Measurements from ENCODE around the gene C16orf87. TPM values are rescaled to one million over a fixed set of nuclear protein-coding genes. Genes with fewer than 3 reads are reported as not detected.

C16orf87 gene
- total RNA-seq, 1 experiment from 2014 or later, result 22.5 TPM

DNA sequence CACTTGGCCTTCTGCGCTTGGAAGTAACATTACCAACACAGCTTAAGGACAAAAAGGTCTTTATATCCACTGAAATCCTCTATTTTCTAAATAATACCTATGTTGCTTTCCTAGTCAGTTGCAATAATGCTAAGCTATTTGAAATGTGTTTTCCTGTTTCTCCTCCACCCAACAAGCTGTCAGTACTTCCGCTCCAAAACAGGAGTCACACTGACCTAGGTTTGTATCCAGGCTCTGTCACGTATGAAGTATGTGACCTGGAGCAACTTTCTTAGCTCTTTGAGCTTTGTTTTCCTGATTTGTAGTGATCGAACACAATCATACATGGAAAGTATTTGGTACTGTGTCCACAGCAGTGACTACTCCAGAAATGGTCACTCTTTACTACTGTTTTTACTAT is 58.5 kb downstream of the C16orf87 start:
- 0 out of 2 replicates have a peak, but pooled peaks cover 3% of the 10 kb centered on the region for H3K4me1 Mint-ChIP-seq
- no peaks in the 10 kb centered on the region; the same call in 1 of the 2 replicates for H3K27me3 Mint-ChIP-seq (ENCODE audit: low read depth)
- ChIA-PET POLR2A (no interaction called here), CTCF (no interaction called here)
- H3K36me3 Mint-ChIP-seq, result no peaks in the 10 kb centered on the region
- ATAC-seq (no peak), DNase-seq (ENCODE audit: low spot score) (no peak)
- no peak overlapping the region for H3K4me3 Mint-ChIP-seq
- H3K27ac Mint-ChIP-seq, result no peak overlapping the region
- H3K9me3 Mint-ChIP-seq, result no peaks in the 10 kb centered on the region
- TF ChIP-seq GABPB1 (CRISPR knock-in tag; IDR thresholded peaks at IDR 0.05), result no peak
- TF ChIP-seq, protein P1, sequence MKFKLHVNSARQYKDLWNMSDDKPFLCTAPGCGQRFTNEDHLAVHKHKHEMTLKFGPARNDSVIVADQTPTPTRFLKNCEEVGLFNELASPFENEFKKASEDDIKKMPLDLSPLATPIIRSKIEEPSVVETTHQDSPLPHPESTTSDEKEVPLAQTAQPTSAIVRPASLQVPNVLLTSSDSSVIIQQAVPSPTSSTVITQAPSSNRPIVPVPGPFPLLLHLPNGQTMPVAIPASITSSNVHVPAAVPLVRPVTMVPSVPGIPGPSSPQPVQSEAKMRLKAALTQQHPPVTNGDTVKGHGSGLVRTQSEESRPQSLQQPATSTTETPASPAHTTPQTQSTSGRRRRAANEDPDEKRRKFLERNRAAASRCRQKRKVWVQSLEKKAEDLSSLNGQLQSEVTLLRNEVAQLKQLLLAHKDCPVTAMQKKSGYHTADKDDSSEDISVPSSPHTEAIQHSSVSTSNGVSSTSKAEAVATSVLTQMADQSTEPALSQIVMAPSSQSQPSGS (CRISPR knock-in tag; IDR thresholded peaks at IDR 0.05; ENCODE audit: borderline replicate concordance, low read depth), result no peak
- TF ChIP-seq ZNF232 (CRISPR knock-in tag; IDR thresholded peaks at IDR 0.05), result no peak
- TF ChIP-seq KAT7 (CRISPR knock-in tag; IDR thresholded peaks at IDR 0.05; ENCODE audit: borderline replicate concordance), result no peak
- TF ChIP-seq NFE2L1 (CRISPR knock-in tag; IDR thresholded peaks at IDR 0.05), result no peak
- no peak for TF ChIP-seq PRDM15 (CRISPR knock-in tag; IDR thresholded peaks at IDR 0.05)
- no peak for TF ChIP-seq ATF1 (CRISPR knock-in tag; IDR thresholded peaks at IDR 0.05)
- no peak for TF ChIP-seq CREM (CRISPR knock-in tag; IDR thresholded peaks at IDR 0.05)
- no peak for TF ChIP-seq E2F4 (CRISPR knock-in tag; IDR thresholded peaks at IDR 0.05; ENCODE audit: borderline replicate concordance, low read depth)
- TF ChIP-seq, protein P2, sequence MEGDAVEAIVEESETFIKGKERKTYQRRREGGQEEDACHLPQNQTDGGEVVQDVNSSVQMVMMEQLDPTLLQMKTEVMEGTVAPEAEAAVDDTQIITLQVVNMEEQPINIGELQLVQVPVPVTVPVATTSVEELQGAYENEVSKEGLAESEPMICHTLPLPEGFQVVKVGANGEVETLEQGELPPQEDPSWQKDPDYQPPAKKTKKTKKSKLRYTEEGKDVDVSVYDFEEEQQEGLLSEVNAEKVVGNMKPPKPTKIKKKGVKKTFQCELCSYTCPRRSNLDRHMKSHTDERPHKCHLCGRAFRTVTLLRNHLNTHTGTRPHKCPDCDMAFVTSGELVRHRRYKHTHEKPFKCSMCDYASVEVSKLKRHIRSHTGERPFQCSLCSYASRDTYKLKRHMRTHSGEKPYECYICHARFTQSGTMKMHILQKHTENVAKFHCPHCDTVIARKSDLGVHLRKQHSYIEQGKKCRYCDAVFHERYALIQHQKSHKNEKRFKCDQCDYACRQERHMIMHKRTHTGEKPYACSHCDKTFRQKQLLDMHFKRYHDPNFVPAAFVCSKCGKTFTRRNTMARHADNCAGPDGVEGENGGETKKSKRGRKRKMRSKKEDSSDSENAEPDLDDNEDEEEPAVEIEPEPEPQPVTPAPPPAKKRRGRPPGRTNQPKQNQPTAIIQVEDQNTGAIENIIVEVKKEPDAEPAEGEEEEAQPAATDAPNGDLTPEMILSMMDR (IDR thresholded peaks at IDR 0.05), result no peak
- TF ChIP-seq, protein P3, sequence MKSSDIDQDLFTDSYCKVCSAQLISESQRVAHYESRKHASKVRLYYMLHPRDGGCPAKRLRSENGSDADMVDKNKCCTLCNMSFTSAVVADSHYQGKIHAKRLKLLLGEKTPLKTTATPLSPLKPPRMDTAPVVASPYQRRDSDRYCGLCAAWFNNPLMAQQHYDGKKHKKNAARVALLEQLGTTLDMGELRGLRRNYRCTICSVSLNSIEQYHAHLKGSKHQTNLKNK (CRISPR knock-in tag; IDR thresholded peaks at IDR 0.05), result no peak
- TF ChIP-seq, protein P4, sequence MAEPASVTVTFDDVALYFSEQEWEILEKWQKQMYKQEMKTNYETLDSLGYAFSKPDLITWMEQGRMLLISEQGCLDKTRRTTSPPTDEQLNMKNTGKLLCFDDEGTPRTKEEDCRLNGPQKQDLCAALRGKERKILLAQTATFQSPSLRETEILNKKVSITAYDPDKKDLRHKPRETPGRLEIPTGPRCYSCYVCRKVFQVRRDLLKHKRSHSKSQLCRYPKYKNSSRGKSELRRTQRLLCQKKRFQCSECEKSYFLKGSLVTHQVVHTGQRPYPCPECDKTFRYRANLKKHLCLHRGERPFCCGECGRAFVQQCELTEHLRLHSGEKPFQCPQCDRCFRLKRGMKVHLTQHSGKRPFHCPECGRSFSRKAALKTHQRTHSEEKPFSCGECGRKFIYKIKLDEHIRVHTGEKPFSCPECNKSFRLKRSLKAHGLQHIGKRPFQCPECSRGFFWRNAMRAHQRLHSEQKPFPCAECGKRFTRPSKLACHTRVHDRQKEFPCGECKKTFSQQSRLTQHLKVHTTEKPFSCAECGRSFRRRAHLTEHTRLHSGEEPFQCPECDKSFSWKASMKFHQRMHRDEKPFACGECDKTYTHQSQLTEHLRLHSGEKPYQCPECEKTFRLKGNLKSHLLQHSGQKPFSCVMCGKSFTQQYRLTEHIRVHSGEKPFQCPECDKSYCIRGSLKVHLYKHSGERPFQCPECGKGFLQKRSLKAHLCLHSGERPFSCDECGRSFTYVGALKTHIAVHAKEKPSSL (CRISPR knock-in tag; conservative IDR thresholded peaks at IDR 0.05), result no peak
- TF ChIP-seq, protein P5, sequence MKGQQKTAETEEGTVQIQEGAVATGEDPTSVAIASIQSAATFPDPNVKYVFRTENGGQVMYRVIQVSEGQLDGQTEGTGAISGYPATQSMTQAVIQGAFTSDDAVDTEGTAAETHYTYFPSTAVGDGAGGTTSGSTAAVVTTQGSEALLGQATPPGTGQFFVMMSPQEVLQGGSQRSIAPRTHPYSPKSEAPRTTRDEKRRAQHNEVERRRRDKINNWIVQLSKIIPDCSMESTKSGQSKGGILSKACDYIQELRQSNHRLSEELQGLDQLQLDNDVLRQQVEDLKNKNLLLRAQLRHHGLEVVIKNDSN (CRISPR knock-in tag; IDR thresholded peaks at IDR 0.05), result no peak
- TF ChIP-seq, protein P6, sequence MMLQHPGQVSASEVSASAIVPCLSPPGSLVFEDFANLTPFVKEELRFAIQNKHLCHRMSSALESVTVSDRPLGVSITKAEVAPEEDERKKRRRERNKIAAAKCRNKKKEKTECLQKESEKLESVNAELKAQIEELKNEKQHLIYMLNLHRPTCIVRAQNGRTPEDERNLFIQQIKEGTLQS (CRISPR knock-in tag; conservative IDR thresholded peaks at IDR 0.05), result no peak
- no peak for TF ChIP-seq NR2C2 (CRISPR knock-in tag; IDR thresholded peaks at IDR 0.05)
